GOT3 (cell line): ENCODE measurements around the gene SOX5.
"Not testable (repeated sequence)": the region's sequence is repeated elsewhere in the genome, so short reads cannot be mapped to it uniquely, and the experiment has no call there.

Experiments used
- DNase-seq: peaks from one replicate; lab custom pipeline; 2025; ENCODE audit warnings: mixed read lengths; lab: John Stamatoyannopoulos, UW

The SOX5 gene

GRCh38 chr12:23834076-23834475, 115.4 kb downstream of the SOX5 start:
- no peak for DNase-seq

DNA sequence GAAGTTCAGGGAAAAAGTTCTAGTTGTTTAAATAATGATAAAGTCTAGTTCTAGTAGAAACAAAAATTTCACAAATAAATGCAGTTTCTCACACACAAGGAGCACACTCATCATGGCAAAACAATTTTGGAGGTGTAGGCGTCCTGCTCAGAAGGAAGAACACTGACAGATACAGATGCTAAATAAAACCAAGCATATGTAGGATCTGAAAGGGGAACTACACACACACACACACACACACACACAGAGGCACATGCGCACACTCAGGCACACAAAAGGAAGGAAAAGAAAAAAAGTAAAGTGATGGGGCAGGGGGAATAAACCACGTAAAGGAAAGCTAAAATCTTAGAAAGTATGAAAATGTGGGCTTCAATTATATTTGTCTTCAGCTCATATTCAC, 117.7 kb downstream of the SOX5 start:
- DNase-seq = no peak

DNA sequence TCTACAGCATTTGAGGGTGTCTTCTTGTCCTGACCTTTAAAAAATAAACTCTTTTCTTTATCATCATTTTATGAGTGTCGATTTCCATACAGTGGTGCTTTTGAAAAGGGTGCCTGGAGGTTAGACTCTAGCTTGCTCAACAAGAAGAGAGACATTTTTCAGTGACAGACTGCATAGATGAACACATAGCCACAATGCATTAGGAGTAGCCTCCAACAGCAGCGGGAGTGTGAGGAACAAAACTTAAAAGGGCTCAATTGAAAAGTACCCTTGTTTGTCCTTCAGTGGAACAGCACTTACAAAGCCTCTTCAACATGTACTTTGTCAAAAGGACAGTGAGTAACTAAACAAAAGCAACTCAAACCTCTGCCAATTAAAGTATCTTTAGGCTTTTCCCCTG, 119.3 kb downstream of the SOX5 start:
- DNase-seq = no peak

DNA sequence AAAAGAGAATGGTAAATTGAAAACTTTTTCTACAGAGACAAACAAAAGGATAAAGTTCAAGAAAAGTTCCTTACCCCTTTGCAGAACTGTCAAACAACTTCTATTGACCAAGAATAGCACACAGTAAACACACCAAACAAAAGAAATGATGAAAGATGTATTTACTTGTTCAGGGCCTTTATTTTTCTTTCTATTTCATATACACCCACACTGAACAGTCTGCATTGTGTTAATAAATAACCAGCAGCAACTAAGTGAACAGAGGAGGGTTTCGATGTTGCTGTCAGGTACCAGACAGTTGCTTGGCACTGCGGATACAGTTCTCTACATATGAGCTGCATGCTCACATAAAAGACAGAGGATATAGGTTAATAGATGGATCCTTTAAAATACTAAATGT, 122.1 kb downstream of the SOX5 start:
- DNase-seq = no peak

GRCh38 chr12:23825124-23825523, 124.3 kb downstream of the SOX5 start:
- DNase-seq = not testable (repeated sequence)

- no peak for DNase-seq
Measured at GRCh38 chr12:23824358-23824757, 125.1 kb downstream of the SOX5 start.

GRCh38 chr12:23822883-23823282, 126.6 kb downstream of the SOX5 start:
- not testable (repeated sequence) for DNase-seq

GRCh38 chr12:23817345-23817744, 132.1 kb downstream of the SOX5 start:
- DNase-seq = no peak

GRCh38 chr12:23816394-23816851, 133.0 kb downstream of the SOX5 start:
- no peak for DNase-seq

GRCh38 chr12:23815810-23816209, 133.7 kb downstream of the SOX5 start:
- DNase-seq = no peak

- DNase-seq = no peak
Measured at GRCh38 chr12:23813206-23813605, 136.3 kb downstream of the SOX5 start.

GRCh38 chr12:23810329-23810902, 139.1 kb downstream of the SOX5 start:
- no peak for DNase-seq

DNA sequence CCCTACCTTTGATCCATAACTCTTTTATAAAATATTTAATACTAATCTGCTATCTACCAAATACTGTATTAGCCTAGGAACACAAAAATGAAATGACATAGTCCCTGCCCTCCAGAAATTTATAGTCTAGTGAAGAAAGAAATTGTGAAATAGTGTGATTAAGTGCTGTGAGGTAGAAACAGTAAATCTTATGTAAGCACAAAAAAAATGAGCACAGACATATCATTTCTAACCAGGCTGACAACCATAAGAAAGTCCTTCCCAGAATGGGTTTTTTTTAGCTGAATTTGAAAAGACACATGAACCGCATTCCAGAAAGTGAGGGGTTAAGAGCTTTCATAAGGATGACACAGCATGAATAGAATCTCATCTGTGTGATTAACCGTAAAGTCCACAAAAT, 145.9 kb downstream of the SOX5 start:
- no peak for DNase-seq

- DNase-seq = no peak
Measured at GRCh38 chr12:23795494-23795893, 154.0 kb downstream of the SOX5 start.

DNA sequence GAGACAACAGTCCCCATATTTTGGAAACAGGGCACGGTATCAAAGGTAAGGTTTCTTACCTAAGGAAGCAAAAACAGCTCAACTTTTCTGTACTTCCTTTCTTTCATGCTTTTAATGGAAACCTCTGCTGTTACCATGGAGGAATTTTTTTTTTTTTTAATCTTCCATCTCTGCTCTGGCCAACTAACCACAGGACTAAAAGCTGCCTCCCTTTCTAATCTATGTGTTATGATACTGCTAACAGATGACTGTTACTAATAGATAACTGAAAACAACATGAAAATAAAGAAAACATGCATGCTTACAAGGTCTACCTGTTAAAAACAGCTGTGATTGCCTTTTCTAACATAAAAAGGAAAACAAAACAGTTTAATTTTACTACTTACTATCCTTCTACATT, 168.4 kb downstream of the SOX5 start:
- DNase-seq = no peak

DNA sequence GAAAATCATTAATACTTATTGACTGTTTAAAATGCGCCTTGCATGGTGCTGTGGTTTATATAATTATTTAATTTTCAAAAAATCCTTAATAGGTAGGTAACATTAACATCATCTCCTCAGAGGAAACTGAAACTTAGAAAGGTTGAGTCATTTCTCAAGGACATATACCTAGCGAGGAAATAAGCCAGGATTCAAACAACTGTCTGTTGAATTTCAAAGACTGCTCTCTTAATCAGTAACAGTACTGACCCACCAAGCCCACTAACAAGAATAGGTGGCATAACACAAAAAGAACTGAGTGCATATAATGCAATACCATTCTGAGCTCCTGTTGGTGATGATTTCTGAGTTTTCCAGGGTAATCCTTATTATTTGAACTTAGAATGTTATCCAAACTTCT, 174.3 kb downstream of the SOX5 start:
- DNase-seq = no peak

- no peak for DNase-seq
Measured at GRCh38 chr12:23771240-23771949, 178.1 kb downstream of the SOX5 start.

- no peak for DNase-seq
Measured at GRCh38 chr12:23770202-23770938, 179.1 kb downstream of the SOX5 start.

- no peak for DNase-seq
Measured at GRCh38 chr12:23767834-23768233, 181.6 kb downstream of the SOX5 start.

GRCh38 chr12:23763724-23764123, 185.7 kb downstream of the SOX5 start:
- DNase-seq = no peak

DNA sequence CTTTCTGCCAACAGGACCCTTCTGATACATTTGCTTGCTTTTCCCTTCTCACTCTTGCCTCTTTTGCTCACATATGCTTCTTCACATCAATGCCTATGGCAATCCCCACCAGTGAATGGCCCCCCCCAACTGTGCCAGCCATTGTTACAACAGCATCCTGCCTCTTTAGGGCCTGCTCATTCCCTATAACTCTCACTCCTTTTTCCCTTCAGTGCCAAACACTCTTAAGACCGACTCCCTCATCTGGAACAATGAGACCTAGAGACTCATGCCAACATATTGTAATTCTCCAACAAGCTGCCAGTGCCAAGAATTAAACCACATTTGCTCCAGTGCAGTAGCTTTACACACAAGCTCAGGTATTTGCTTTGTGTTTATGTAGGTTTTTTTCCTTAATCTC, 189.0 kb downstream of the SOX5 start:
- DNase-seq = no peak

GRCh38 chr12:23758608-23759007, 190.9 kb downstream of the SOX5 start:
- DNase-seq = no peak

DNA sequence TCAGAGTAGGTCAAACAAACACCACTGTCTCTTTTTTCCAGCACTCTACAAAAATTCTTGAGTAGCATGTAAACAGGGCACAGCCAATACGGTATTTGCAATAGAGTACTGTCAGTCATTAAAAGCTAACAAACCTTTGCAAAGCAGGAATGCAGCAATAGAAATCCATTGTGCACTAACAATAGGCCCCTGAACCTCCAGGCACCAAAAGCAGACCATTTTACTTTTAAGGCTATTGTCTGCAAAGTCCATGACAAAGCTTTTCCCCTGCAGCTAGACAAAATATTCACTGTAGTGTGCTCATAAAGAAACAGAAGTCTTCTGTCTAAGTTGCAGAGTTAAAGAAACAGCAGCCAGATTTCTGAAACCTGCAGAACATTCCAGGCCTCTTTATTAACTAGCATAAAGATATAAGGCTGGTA, 191.9 kb downstream of the SOX5 start:
- no peak for DNase-seq
